Neural progenitor cell (in vitro differentiated cells): ENCODE results near the gene JDP2. TPM values are rescaled to one million over a fixed set of nuclear protein-coding genes. Genes with fewer than 3 reads are reported as not detected.

Experiments used
- DNase-seq: peaks from one replicate; pipeline ENCODE4 v3.0.0-alpha.2; 2016; ENCODE audit warnings: low spot score
- H2AFZ ChIP-seq: fragments of 200-600 bp; sonication (generic); replicated peaks from 2 replicates; pipeline ENCODE4 v1.6.1; 2016; ENCODE audit warnings: antibody characterized with exemption
- H3F3A ChIP-seq: fragments of 200-600 bp; sonication (generic); 2 replicates; pipeline ENCODE4 v1.6.1; 2016; ENCODE audit warnings: antibody characterized with exemption, low read depth
- H3K27ac ChIP-seq: fragments of 200-600 bp; sonication (generic); 2 replicates; pipeline ENCODE4 v1.5.1; 2016; ENCODE audit warnings: mild to moderate bottlenecking
- H3K27me3 ChIP-seq: fragments of 200-600 bp; sonication (generic); 2 replicates; pipeline ENCODE4 v1.6.1; 2016; ENCODE audit warnings: mild to moderate bottlenecking, moderate library complexity
- H3K36me3 ChIP-seq: fragments of 200-600 bp; sonication (generic); 2 replicates; pipeline ENCODE4 v1.5.1; 2016
- H3K4me1 ChIP-seq: fragments of 200-600 bp; sonication (generic); 2 replicates; pipeline ENCODE4 v1.6.1; 2016; ENCODE audit warnings: mixed run types
- H3K4me2 ChIP-seq: fragments of 200-600 bp; sonication (generic); 2 replicates; pipeline ENCODE4 v1.6.1; 2016
- H3K4me3 ChIP-seq: fragments of 200-600 bp; sonication (generic); 2 replicates; pipeline ENCODE4 v1.5.1; 2016
- H3K79me2 ChIP-seq: fragments of 200-600 bp; sonication (generic); 2 replicates; pipeline ENCODE4 v1.6.1; 2016; ENCODE audit warnings: low read depth
- H3K9ac ChIP-seq: fragments of 200-600 bp; sonication (generic); 2 replicates; pipeline ENCODE4 v1.6.1; 2016
- H3K9me3 ChIP-seq: fragments of 200-600 bp; sonication (generic); 2 replicates; pipeline ENCODE4 v1.5.1; 2016; ENCODE audit warnings: low read depth
- H4K20me1 ChIP-seq: fragments of 200-600 bp; sonication (generic); 2 replicates; pipeline ENCODE4 v1.6.1; 2016; ENCODE audit warnings: low read depth
- H3K27ac Mint-ChIP-seq: 3 replicates; pipeline ENCODE4 v1.8.0; 2021; ENCODE audit warnings: mixed read lengths
- H3K27me3 Mint-ChIP-seq: 2 replicates; pipeline ENCODE4 v1.8.0; 2022; ENCODE audit warnings: low read depth, mild to moderate bottlenecking, inconsistent platforms, moderate library complexity, mixed read lengths; ENCODE audit not compliant: insufficient read depth
- H3K36me3 Mint-ChIP-seq: 3 replicates; pipeline ENCODE4 v1.8.0; 2021; ENCODE audit warnings: mixed read lengths
- H3K4me1 Mint-ChIP-seq: 3 replicates; pipeline ENCODE4 v1.8.0; 2021; ENCODE audit warnings: mixed read lengths
- H3K4me3 Mint-ChIP-seq: 3 replicates; pipeline ENCODE4 v1.8.0; 2021; ENCODE audit warnings: mild to moderate bottlenecking, moderate library complexity, mixed read lengths
- H3K9me3 Mint-ChIP-seq: 3 replicates; pipeline ENCODE4 v1.8.0; 2020; ENCODE audit warnings: mixed read lengths
- EZH2 ChIP-seq: fragments of 200-600 bp; sonication (generic); IDR thresholded peaks from 2 replicates; pipeline ENCODE4 v1.6.1; 2017; ENCODE audit warnings: antibody characterized with exemption, mild to moderate bottlenecking, moderate library complexity
- EZH2phosphoT487 ChIP-seq: fragments of 200-600 bp; sonication (generic); IDR thresholded peaks from 2 replicates; pipeline ENCODE4 v1.6.1; 2017; ENCODE audit warnings: antibody characterized with exemption
- total RNA-seq: library from RNA; depleted of rRNA; stranded (reverse); fragments of >200 nt; gene quantifications from 2 replicates; pipeline ENCODE4 v1.2.3, GENCODE V29; 2015; ENCODE audit warnings: low replicate concordance
- TF ChIP-seq, protein P1 (sequence below): fragments of 200-600 bp; sonication (generic); IDR thresholded peaks from 2 replicates; pipeline ENCODE4 v1.5.1; 2017; ENCODE audit warnings: antibody characterized with exemption, mild to moderate bottlenecking

The JDP2 gene
- total RNA-seq, 1 donor from 2014 or later, result 2.5 TPM

DNA sequence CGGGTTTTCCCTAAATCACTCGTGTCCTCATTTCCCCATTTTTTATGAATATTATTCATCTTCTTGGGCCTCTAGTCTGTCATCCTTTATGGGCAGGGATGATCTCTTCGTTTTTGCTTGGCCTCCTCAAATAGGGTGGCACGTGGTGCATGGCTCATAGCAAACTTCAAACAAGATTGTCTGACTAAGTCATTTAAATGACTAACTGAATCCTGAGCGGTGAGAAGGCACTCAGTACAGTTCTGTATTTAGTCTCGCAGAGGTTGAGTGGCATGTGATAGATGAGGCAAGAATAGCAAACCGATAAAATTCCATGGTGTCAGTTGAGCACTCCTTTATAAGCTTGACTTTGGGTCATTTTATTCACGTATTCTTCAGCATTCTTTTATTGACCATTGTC is 5.7 kb upstream of the JDP2 start:
- Histone ChIP-seq H3K4me3 (no peak overlapping the region), H3F3A (no peaks in the 10 kb centered on the region), H3K36me3 (no peaks in the 10 kb centered on the region), H3K4me2 (no peak overlapping the region), H3K9ac (no peak overlapping the region), H3K79me2 (no peaks in the 10 kb centered on the region), H3K27me3 (peaks cover 23% of the 10 kb centered on the region), H3K4me1 (peaks cover 23% of the 10 kb centered on the region), H3K9me3 (no peaks in the 10 kb centered on the region), H3K27ac (no peak overlapping the region), H4K20me1 (no peaks in the 10 kb centered on the region), H2AFZ (no peak overlapping the region)
- H3K4me1 Mint-ChIP-seq, result peaks cover 30% of the 10 kb centered on the region
- H3K27me3 Mint-ChIP-seq, result peaks cover 12% of the 10 kb centered on the region
- H3K4me3 Mint-ChIP-seq, result no peak overlapping the region
- H3K27ac Mint-ChIP-seq, result no peak overlapping the region
- no peak for DNase-seq
- peaks cover 3% of the 10 kb centered on the region for H3K9me3 Mint-ChIP-seq
- no peaks in the 10 kb centered on the region for H3K36me3 Mint-ChIP-seq
- TF ChIP-seq, protein P1, sequence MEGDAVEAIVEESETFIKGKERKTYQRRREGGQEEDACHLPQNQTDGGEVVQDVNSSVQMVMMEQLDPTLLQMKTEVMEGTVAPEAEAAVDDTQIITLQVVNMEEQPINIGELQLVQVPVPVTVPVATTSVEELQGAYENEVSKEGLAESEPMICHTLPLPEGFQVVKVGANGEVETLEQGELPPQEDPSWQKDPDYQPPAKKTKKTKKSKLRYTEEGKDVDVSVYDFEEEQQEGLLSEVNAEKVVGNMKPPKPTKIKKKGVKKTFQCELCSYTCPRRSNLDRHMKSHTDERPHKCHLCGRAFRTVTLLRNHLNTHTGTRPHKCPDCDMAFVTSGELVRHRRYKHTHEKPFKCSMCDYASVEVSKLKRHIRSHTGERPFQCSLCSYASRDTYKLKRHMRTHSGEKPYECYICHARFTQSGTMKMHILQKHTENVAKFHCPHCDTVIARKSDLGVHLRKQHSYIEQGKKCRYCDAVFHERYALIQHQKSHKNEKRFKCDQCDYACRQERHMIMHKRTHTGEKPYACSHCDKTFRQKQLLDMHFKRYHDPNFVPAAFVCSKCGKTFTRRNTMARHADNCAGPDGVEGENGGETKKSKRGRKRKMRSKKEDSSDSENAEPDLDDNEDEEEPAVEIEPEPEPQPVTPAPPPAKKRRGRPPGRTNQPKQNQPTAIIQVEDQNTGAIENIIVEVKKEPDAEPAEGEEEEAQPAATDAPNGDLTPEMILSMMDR, result no peak
- no peak for TF ChIP-seq EZH2phosphoT487
- no peak for TF ChIP-seq EZH2

DNA sequence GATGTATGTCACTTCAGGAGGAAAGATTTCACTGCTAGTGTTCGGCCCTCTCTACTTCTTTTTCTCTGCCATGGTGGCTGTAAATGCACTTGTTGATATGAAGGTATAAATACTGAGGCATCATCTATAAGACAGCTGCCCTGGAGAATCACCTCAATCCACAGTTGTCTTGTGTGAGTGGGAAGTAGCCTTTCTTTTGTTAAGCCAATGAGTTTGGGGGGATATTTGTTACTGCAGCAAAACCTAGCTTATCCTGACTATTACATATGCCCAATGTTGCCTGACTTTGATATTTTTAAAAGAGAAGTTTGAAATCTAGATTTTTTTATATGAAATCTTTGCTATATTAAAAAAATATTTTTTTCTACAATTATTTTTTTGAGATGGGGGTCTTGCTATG is 3.3 kb upstream of the JDP2 start:
- Histone ChIP-seq H3K4me2 (no peak overlapping the region), H4K20me1 (no peaks in the 10 kb centered on the region), H3K36me3 (no peaks in the 10 kb centered on the region), H3K9ac (no peak overlapping the region), H3K9me3 (no peaks in the 10 kb centered on the region), H3F3A (no peaks in the 10 kb centered on the region), H3K27ac (no peak overlapping the region), H3K27me3 (peaks cover 43% of the 10 kb centered on the region), H3K4me1 (peaks cover 4% of the 10 kb centered on the region), H3K79me2 (no peaks in the 10 kb centered on the region), H2AFZ (no peak overlapping the region), H3K4me3 (no peak overlapping the region)
- no peaks in the 10 kb centered on the region for H3K36me3 Mint-ChIP-seq
- no peak overlapping the region for H3K27ac Mint-ChIP-seq
- H3K9me3 Mint-ChIP-seq, result peaks cover 3% of the 10 kb centered on the region
- peaks cover 23% of the 10 kb centered on the region for H3K27me3 Mint-ChIP-seq
- peaks cover 20% of the 10 kb centered on the region for H3K4me1 Mint-ChIP-seq
- TF ChIP-seq EZH2, result no peak
- TF ChIP-seq EZH2phosphoT487, result no peak
- TF ChIP-seq, protein P1, result no peak
- H3K4me3 Mint-ChIP-seq, result no peak overlapping the region
- DNase-seq, result no peak

DNA sequence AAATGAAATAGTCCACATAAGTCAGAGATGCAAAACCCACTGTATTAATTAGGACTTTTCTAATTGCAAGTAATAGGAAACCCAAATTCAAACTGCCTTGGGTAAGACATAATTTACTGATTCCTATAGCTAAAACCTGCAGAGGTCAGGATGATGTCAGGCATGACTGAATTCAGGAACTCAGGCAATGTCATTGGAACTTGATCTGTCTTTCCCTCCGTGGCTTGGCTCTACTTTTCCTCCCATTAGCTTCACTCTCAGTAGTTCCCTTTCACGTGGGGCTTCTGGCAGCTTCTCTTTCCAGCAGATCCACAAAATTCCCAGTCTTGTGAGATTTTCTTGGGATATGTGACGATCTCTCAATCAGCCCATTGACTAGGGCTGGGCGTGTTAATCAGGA is 2.4 kb upstream of the JDP2 start:
- H3K4me1 Mint-ChIP-seq, result peaks cover 19% of the 10 kb centered on the region
- Histone ChIP-seq H3K27me3 (peaks cover 48% of the 10 kb centered on the region), H3K36me3 (no peaks in the 10 kb centered on the region), H3K27ac (no peak overlapping the region), H3K4me1 (no peaks in the 10 kb centered on the region), H3K9ac (no peak overlapping the region), H3K9me3 (no peaks in the 10 kb centered on the region), H3K79me2 (no peaks in the 10 kb centered on the region), H4K20me1 (no peaks in the 10 kb centered on the region), H3K4me2 (no peak overlapping the region), H2AFZ (no peak overlapping the region), H3K4me3 (no peak overlapping the region), H3F3A (no peaks in the 10 kb centered on the region)
- H3K27me3 Mint-ChIP-seq, result peaks cover 23% of the 10 kb centered on the region
- H3K4me3 Mint-ChIP-seq, result no peak overlapping the region
- H3K36me3 Mint-ChIP-seq, result no peaks in the 10 kb centered on the region
- no peak overlapping the region for H3K27ac Mint-ChIP-seq
- peaks cover 3% of the 10 kb centered on the region for H3K9me3 Mint-ChIP-seq
- DNase-seq, result no peak
- TF ChIP-seq EZH2, result no peak

DNA sequence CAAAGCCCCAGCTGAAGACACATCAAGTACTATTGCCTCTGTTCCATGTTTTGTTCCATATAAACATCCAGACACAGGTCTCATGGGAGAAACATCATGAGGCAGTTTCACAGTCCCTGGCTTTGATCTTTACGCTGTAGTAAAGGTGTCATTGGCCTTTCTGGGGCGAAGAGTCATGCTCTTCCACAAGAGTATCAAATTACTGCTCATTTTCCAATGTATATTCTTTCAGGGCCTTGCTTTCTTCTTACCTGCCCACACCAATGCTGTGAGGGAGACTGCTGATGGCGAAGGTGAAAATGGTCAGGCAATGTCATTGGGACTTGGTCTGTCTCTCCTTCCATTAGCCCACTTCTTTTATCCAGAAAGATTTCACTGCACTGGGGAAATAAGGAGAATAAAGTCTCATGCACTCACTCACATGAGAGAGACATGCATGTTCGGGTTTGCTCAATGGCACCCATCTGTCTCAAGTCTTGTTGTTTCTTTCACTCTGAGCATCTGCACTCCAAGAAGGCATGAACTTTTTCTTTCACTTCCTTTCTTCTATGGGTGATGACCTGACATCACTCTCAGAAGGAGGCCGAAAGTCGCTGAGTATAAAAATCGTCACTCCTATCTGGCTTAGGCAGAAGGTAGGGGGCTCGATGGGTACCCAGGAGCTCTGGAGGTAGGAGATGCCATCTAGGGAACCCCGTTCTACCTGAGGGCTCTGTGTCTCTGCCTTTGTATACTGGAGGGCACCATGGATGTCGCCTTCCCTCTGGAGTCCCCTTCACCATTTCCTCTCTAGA is 1.3 kb upstream of the JDP2 start:
- no peaks in the 10 kb centered on the region for H4K20me1 ChIP-seq
- Mint-ChIP-seq H3K9me3 (peaks cover 3% of the 10 kb centered on the region), H3K27ac (no peak overlapping the region), H3K27me3 (peaks cover 23% of the 10 kb centered on the region), H3K4me3 (peak overlapping the region; percentile 84), H3K36me3 (no peaks in the 10 kb centered on the region), H3K4me1 (peaks cover 19% of the 10 kb centered on the region)
- no peak overlapping the region for H3K9ac ChIP-seq
- H3K27ac ChIP-seq, result no peak overlapping the region
- DNase-seq, result no peak
- H3K4me3 ChIP-seq, result peak overlapping the region; percentile 74
- no peaks in the 10 kb centered on the region for H3K36me3 ChIP-seq
- H3K4me1 ChIP-seq, result no peaks in the 10 kb centered on the region
- H3K4me2 ChIP-seq, result peak overlapping the region; percentile 75
- peak overlapping the region; percentile 69 for H2AFZ ChIP-seq
- H3K9me3 ChIP-seq, result no peaks in the 10 kb centered on the region
- no peaks in the 10 kb centered on the region for H3F3A ChIP-seq
- no peaks in the 10 kb centered on the region for H3K79me2 ChIP-seq
- H3K27me3 ChIP-seq, result peaks cover 48% of the 10 kb centered on the region
- no peak for TF ChIP-seq EZH2
